ENCODE measurements around the gene SERPINB5.

SERPINB5 gene

DNA sequence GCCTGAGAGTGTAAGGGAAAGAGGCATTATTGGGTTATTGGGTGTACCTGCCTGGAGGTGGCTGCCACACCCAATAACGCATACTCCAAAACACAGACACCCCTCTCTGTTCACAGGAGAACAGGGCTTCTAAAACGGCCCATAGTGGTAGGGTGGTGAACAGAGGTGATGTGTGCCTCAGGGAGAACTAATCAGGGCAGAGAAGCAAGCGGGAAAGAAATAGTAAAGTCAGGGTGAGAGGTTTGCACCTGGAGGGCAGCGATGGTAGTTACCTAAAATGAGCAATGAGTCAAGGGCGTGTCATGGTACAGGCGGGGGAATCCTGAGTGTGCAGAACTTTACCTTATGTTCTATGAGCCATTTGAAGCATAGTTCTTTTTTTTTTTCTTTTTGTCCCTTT lies 32.9 kb upstream of the SERPINB5 start:
- no peaks in the 10 kb centered on the region for H3K36me3 ChIP-seq (ENCODE audit: low read length)
- no peak for TF ChIP-seq EZH2phosphoT487 (conservative IDR thresholded peaks at IDR 0.05; ENCODE audit: low read length)
- TF ChIP-seq, protein P1, sequence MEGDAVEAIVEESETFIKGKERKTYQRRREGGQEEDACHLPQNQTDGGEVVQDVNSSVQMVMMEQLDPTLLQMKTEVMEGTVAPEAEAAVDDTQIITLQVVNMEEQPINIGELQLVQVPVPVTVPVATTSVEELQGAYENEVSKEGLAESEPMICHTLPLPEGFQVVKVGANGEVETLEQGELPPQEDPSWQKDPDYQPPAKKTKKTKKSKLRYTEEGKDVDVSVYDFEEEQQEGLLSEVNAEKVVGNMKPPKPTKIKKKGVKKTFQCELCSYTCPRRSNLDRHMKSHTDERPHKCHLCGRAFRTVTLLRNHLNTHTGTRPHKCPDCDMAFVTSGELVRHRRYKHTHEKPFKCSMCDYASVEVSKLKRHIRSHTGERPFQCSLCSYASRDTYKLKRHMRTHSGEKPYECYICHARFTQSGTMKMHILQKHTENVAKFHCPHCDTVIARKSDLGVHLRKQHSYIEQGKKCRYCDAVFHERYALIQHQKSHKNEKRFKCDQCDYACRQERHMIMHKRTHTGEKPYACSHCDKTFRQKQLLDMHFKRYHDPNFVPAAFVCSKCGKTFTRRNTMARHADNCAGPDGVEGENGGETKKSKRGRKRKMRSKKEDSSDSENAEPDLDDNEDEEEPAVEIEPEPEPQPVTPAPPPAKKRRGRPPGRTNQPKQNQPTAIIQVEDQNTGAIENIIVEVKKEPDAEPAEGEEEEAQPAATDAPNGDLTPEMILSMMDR (IDR thresholded peaks at IDR 0.05; ENCODE audit: insufficient read depth, low read length, poor library complexity, severe bottlenecking), result no peak
- no peaks in the 10 kb centered on the region for H3K79me2 ChIP-seq (ENCODE audit: insufficient read depth, low read length)
- no peaks in the 10 kb centered on the region for H3F3A ChIP-seq (ENCODE audit: insufficient read depth)
- no peaks in the 10 kb centered on the region for H3K27me3 ChIP-seq (ENCODE audit: low read length)
- H3K27ac ChIP-seq (ENCODE audit: low read depth, low read length), result no peak overlapping the region
- no peaks in the 10 kb centered on the region for H3K9me2 ChIP-seq (replicated peaks; ENCODE audit: insufficient read depth, low read length)
- H4K20me1 ChIP-seq (ENCODE audit: low read depth, low read length), result no peaks in the 10 kb centered on the region
- no peak overlapping the region for H3K9ac ChIP-seq (ENCODE audit: low read length)
- H3K9me3 ChIP-seq (ENCODE audit: insufficient read depth, low read length), result no peaks in the 10 kb centered on the region
- no peak overlapping the region for H3K4me3 ChIP-seq (ENCODE audit: insufficient read depth, low read length, poor library complexity, severe bottlenecking)
- H3K4me2 ChIP-seq (ENCODE audit: low read depth, low read length, poor library complexity, severe bottlenecking), result no peak overlapping the region
- H2AFZ ChIP-seq (ENCODE audit: low read depth, low read length, severe bottlenecking), result no peak overlapping the region

DNA sequence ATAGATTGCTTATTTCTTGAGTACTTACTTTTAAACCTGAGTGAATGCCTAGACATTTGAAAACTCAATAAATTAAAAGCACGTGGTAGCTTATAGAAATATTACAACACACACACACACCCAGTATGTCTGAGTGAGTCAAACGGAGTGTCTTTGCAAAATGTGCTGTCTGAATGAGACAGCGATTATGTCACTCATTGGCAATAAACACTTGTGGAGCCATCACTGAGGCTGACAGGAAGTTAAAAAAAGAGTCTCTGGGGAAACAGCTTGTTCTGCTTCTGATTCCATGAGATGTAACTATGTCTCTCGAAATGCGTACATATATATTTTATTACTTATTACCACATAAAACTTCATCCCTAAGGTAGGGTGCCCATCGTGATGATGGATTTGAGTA lies 32.2 kb upstream of the SERPINB5 start:
- H3K9me2 ChIP-seq (replicated peaks; ENCODE audit: insufficient read depth, low read length), result no peaks in the 10 kb centered on the region
- H3K27ac ChIP-seq (ENCODE audit: low read depth, low read length), result no peak overlapping the region
- no peak overlapping the region for H3K4me2 ChIP-seq (ENCODE audit: low read depth, low read length, poor library complexity, severe bottlenecking)
- H3K4me3 ChIP-seq (ENCODE audit: insufficient read depth, low read length, poor library complexity, severe bottlenecking), result no peak overlapping the region
- H3K9ac ChIP-seq (ENCODE audit: low read length), result no peak overlapping the region
- H3K27me3 ChIP-seq (ENCODE audit: low read length), result no peaks in the 10 kb centered on the region
- no peaks in the 10 kb centered on the region for H3K36me3 ChIP-seq (ENCODE audit: low read length)
- no peaks in the 10 kb centered on the region for H4K20me1 ChIP-seq (ENCODE audit: low read depth, low read length)
- H3F3A ChIP-seq (ENCODE audit: insufficient read depth), result no peaks in the 10 kb centered on the region
- no peaks in the 10 kb centered on the region for H3K79me2 ChIP-seq (ENCODE audit: insufficient read depth, low read length)
- no peak for TF ChIP-seq EZH2phosphoT487 (conservative IDR thresholded peaks at IDR 0.05; ENCODE audit: low read length)
- TF ChIP-seq, protein P1 (IDR thresholded peaks at IDR 0.05; ENCODE audit: insufficient read depth, low read length, poor library complexity, severe bottlenecking), result no peak
- H2AFZ ChIP-seq (ENCODE audit: low read depth, low read length, severe bottlenecking), result no peak overlapping the region
- no peaks in the 10 kb centered on the region for H3K9me3 ChIP-seq (ENCODE audit: insufficient read depth, low read length)

DNA sequence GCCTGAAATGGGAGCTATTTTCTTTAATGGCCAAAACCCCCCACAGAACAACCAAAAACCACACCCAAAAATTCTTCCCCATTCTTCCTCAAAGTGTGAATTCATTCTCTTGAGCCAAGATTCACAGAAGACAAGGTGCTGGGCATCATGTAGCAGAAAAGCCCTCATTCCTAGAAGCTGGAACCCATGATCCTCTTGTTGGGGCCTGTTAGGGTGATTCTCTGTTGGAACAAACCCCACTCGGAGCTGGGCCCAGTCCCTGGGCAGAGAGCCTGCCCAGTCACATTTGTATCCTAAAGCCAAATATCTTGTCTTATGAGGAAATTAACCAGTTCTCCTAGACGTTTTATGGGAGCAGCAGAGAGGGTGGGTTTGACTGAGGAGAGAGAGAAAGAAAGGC lies 31.7 kb upstream of the SERPINB5 start:
- Histone ChIP-seq H3K9me3 (ENCODE audit: insufficient read depth, low read length) (no peaks in the 10 kb centered on the region), H3K27me3 (ENCODE audit: low read length) (no peaks in the 10 kb centered on the region), H3K27ac (ENCODE audit: low read depth, low read length) (no peak overlapping the region), H3K4me2 (ENCODE audit: low read depth, low read length, poor library complexity, severe bottlenecking) (no peak overlapping the region), H3K9ac (ENCODE audit: low read length) (no peak overlapping the region), H3K4me3 (ENCODE audit: insufficient read depth, low read length, poor library complexity, severe bottlenecking) (no peak overlapping the region), H3K79me2 (ENCODE audit: insufficient read depth, low read length) (no peaks in the 10 kb centered on the region), H3F3A (ENCODE audit: insufficient read depth) (no peaks in the 10 kb centered on the region), H4K20me1 (ENCODE audit: low read depth, low read length) (no peaks in the 10 kb centered on the region), H3K9me2 (replicated peaks; ENCODE audit: insufficient read depth, low read length) (no peaks in the 10 kb centered on the region), H3K36me3 (ENCODE audit: low read length) (no peaks in the 10 kb centered on the region), H2AFZ (ENCODE audit: low read depth, low read length, severe bottlenecking) (no peak overlapping the region)
- TF ChIP-seq, protein P1 (IDR thresholded peaks at IDR 0.05; ENCODE audit: insufficient read depth, low read length, poor library complexity, severe bottlenecking), result no peak
- no peak for TF ChIP-seq EZH2phosphoT487 (conservative IDR thresholded peaks at IDR 0.05; ENCODE audit: low read length)

All from SU-DHL-6 (cell line).